ENCODE data around the gene ENOX1. TPM values are rescaled to one million over a fixed set of nuclear protein-coding genes. Genes with fewer than 3 reads are reported as not detected.

The ENOX1 gene
- total RNA-seq, 6 experiments from 2014 or later: 0.50 to 3.2 (median 0.64) TPM

- DNase-seq: no peak
Measured at GRCh38 chr13:43797159-43797558, 10.4 kb upstream of the ENOX1 start.

GRCh38 chr13:43794416-43794815 is 7.6 kb upstream of the ENOX1 start:
- peaks cover 11% of the 10 kb centered on the region for H3K27me3 Mint-ChIP-seq (ENCODE audit: insufficient read depth)
- H3K27ac Mint-ChIP-seq: no peak overlapping the region
- DNase-seq: no peak
- H3K36me3 Mint-ChIP-seq (ENCODE audit: low read depth): no peaks in the 10 kb centered on the region
- peaks cover 16% of the 10 kb centered on the region for H3K4me1 Mint-ChIP-seq (ENCODE audit: low read depth)
- TF ChIP-seq CTCF (IDR thresholded peaks at IDR 0.05): no peak
- no peaks in the 10 kb centered on the region for H3K9me3 Mint-ChIP-seq
- H3K4me3 Mint-ChIP-seq: no peak overlapping the region

More at GRCh38 chr13:43797159-43797558, 10.4 kb upstream of the ENOX1 start:
- Mint-ChIP-seq H3K27me3 (ENCODE audit: insufficient read depth) (peaks cover 11% of the 10 kb centered on the region), H3K4me1 (ENCODE audit: low read depth) (peaks cover 16% of the 10 kb centered on the region), H3K9me3 (no peaks in the 10 kb centered on the region), H3K36me3 (ENCODE audit: low read depth) (no peaks in the 10 kb centered on the region), H3K4me3 (no peak overlapping the region), H3K27ac (no peak overlapping the region)
- no peak for TF ChIP-seq CTCF (IDR thresholded peaks at IDR 0.05)

- Mint-ChIP-seq H3K27me3 (ENCODE audit: insufficient read depth) (peaks cover 11% of the 10 kb centered on the region), H3K27ac (no peak overlapping the region), H3K4me1 (ENCODE audit: low read depth) (peaks cover 25% of the 10 kb centered on the region), H3K4me3 (no peak overlapping the region), H3K36me3 (ENCODE audit: low read depth) (no peaks in the 10 kb centered on the region), H3K9me3 (no peaks in the 10 kb centered on the region)
- no peak for DNase-seq
- no peak for TF ChIP-seq CTCF (IDR thresholded peaks at IDR 0.05)
Measured at GRCh38 chr13:43792076-43792881, 5.5 kb upstream of the ENOX1 start.

- Mint-ChIP-seq H3K4me3 (peak overlapping the region; percentile 84), H3K36me3 (ENCODE audit: low read depth) (no peaks in the 10 kb centered on the region), H3K27me3 (ENCODE audit: insufficient read depth) (no peaks in the 10 kb centered on the region; the same call in 1 of the 2 replicates), H3K4me1 (ENCODE audit: low read depth) (peaks cover 28% of the 10 kb centered on the region), H3K27ac (peak overlapping the region; percentile 56; the same call in 1 of the 2 replicates), H3K9me3 (no peaks in the 10 kb centered on the region)
- peak; percentile 79 for TF ChIP-seq CTCF (IDR thresholded peaks at IDR 0.05)
- peak; percentile 54 for DNase-seq
Measured at GRCh38 chr13:43787997-43788396, 1.2 kb upstream of the ENOX1 start.

GRCh38 chr13:43787518-43787891 is 733 bp upstream of the ENOX1 start:
- Mint-ChIP-seq H3K27me3 (ENCODE audit: insufficient read depth) (no peaks in the 10 kb centered on the region; the same call in 1 of the 2 replicates), H3K4me1 (ENCODE audit: low read depth) (peaks cover 23% of the 10 kb centered on the region), H3K4me3 (peak overlapping the region; percentile 84), H3K36me3 (ENCODE audit: low read depth) (no peaks in the 10 kb centered on the region), H3K9me3 (no peaks in the 10 kb centered on the region), H3K27ac (peak overlapping the region; percentile 56; the same call in 1 of the 2 replicates)
- DNase-seq: no peak
- no peak for TF ChIP-seq CTCF (IDR thresholded peaks at IDR 0.05)
